ENCODE data around the gene ENOX1.

ENOX1 gene

DNA sequence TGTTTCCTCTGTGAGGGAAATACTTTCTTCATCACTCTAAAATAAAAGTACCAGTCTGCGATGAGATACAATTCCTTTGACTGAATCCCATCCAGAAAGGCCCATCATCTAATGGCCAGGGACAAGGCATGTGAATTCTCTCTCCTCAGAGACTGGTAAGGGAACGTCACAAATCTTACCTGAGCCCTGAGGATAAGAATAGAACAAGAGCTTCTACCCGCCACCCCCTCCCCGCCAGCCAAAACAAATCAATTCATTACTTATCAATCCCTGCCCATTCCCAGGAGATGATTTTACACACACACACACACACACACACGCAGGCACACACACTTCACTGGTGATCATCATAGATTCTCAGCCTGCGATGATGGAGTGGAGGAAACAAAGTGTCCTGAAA lies 564.7 kb downstream of the ENOX1 start:
- Histone ChIP-seq H3K9ac (ENCODE audit: low read depth, low read length) (no peak overlapping the region), H4K20me1 (ENCODE audit: insufficient read depth, low read length) (no peaks in the 10 kb centered on the region), H3K79me2 (ENCODE audit: insufficient read depth, low read length) (no peaks in the 10 kb centered on the region), H3K4me1 (ENCODE audit: insufficient read depth, low read length) (no peaks in the 10 kb centered on the region), H3K4me3 (ENCODE audit: low read depth in 1 of 2, low read length in 2 of 2) (no peak overlapping the region), H2AFZ (ENCODE audit: low read depth, low read length) (no peak overlapping the region), H3K27ac (ENCODE audit: low read length) (no peak overlapping the region), H3K27me3 (ENCODE audit: insufficient read depth, low read length, poor library complexity) (peaks cover 7% of the 10 kb centered on the region), H3K4me2 (ENCODE audit: insufficient read depth, low read length) (no peak overlapping the region), H3K36me3 (ENCODE audit: insufficient read depth, low read length) (no peaks in the 10 kb centered on the region), H3K9me3 (ENCODE audit: insufficient read depth, low read length, severe bottlenecking) (no peaks in the 10 kb centered on the region)
- TF ChIP-seq EZH2 (IDR thresholded peaks at IDR 0.05; ENCODE audit: borderline replicate concordance, low read depth, low read length, severe bottlenecking) (no peak), CTCF (IDR thresholded peaks at IDR 0.05; ENCODE audit: borderline replicate concordance, extremely low read depth, low read length, poor library complexity, severe bottlenecking) (no peak)
- DNase-seq (no peak), ATAC-seq (ENCODE audit: insufficient read depth, low read depth) (no peak)

GRCh38 chr13:43221611-43222010 lies 565.2 kb downstream of the ENOX1 start:
- ATAC-seq (ENCODE audit: insufficient read depth, low read depth) (no peak), DNase-seq (no peak)
- Histone ChIP-seq H3K4me2 (ENCODE audit: insufficient read depth, low read length) (no peak overlapping the region), H3K4me1 (ENCODE audit: insufficient read depth, low read length) (no peaks in the 10 kb centered on the region), H3K79me2 (ENCODE audit: insufficient read depth, low read length) (no peaks in the 10 kb centered on the region), H3K27me3 (ENCODE audit: insufficient read depth, low read length, poor library complexity) (peaks cover 7% of the 10 kb centered on the region), H3K36me3 (ENCODE audit: insufficient read depth, low read length) (no peaks in the 10 kb centered on the region), H4K20me1 (ENCODE audit: insufficient read depth, low read length) (no peaks in the 10 kb centered on the region), H3K9me3 (ENCODE audit: insufficient read depth, low read length, severe bottlenecking) (no peaks in the 10 kb centered on the region), H3K4me3 (ENCODE audit: low read depth in 1 of 2, low read length in 2 of 2) (no peak overlapping the region), H3K27ac (ENCODE audit: low read length) (no peak overlapping the region), H3K9ac (ENCODE audit: low read depth, low read length) (no peak overlapping the region), H2AFZ (ENCODE audit: low read depth, low read length) (no peak overlapping the region)
- no peak for TF ChIP-seq EZH2 (IDR thresholded peaks at IDR 0.05; ENCODE audit: borderline replicate concordance, low read depth, low read length, severe bottlenecking)
- TF ChIP-seq CTCF (IDR thresholded peaks at IDR 0.05; ENCODE audit: borderline replicate concordance, extremely low read depth, low read length, poor library complexity, severe bottlenecking), result no peak

- no peak overlapping the region for H3K4me2 ChIP-seq (ENCODE audit: insufficient read depth, low read length)
- H3K9ac ChIP-seq (ENCODE audit: low read depth, low read length), result no peak overlapping the region
- peaks cover 7% of the 10 kb centered on the region for H3K27me3 ChIP-seq (ENCODE audit: insufficient read depth, low read length, poor library complexity)
- no peak for TF ChIP-seq CTCF (IDR thresholded peaks at IDR 0.05; ENCODE audit: borderline replicate concordance, extremely low read depth, low read length, poor library complexity, severe bottlenecking)
- no peak for TF ChIP-seq EZH2 (IDR thresholded peaks at IDR 0.05; ENCODE audit: borderline replicate concordance, low read depth, low read length, severe bottlenecking)
- no peaks in the 10 kb centered on the region for H3K4me1 ChIP-seq (ENCODE audit: insufficient read depth, low read length)
- no peak overlapping the region for H3K4me3 ChIP-seq (ENCODE audit: low read depth in 1 of 2, low read length in 2 of 2)
- H3K27ac ChIP-seq (ENCODE audit: low read length), result no peak overlapping the region
- H3K79me2 ChIP-seq (ENCODE audit: insufficient read depth, low read length), result no peaks in the 10 kb centered on the region
- no peaks in the 10 kb centered on the region for H3K36me3 ChIP-seq (ENCODE audit: insufficient read depth, low read length)
- no peaks in the 10 kb centered on the region for H3K9me3 ChIP-seq (ENCODE audit: insufficient read depth, low read length, severe bottlenecking)
- no peak overlapping the region for H2AFZ ChIP-seq (ENCODE audit: low read depth, low read length)
- ATAC-seq (ENCODE audit: insufficient read depth, low read depth), result no peak
- DNase-seq, result no peak
- H4K20me1 ChIP-seq (ENCODE audit: insufficient read depth, low read length), result no peaks in the 10 kb centered on the region
Observed at GRCh38 chr13:43220873-43221595, 565.7 kb downstream of the ENOX1 start.
